Measurements from ENCODE around the gene CARD14.

Gene CARD14

DNA sequence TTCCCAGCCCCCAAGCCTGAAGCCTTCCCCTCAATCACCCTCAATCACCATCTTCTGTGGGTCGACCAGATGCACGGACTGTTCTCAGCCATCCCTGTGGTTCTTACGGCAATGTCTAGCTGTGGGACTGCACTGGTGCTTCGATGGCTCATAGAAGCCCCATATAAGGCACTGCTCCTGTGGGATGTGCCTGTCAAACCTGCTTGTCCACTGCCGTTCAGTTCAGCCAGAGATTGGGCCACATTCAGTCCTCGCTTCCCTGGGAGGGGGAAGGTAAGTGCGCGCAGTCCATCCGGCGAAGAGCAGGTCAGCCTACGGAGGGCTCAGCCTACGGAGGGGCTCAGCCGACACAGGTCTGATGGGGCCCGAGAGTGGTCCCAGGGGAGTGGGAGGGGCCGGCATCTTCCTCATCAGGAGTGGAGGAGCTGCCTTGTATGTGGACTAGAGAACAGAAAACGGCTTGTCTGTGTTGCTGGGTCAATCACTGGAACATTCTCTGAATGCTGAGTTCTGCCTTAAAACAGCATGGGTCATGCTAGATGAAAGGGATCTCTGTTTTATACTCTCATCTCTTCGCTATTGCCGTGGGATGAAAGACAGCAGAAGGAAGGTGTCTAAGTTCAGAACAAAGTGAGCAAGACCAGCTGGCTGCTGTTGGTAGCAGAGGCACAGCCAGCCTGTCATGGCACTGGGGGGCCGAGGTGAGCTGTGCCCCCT is at the start of gene CARD14:
Gene CARD14 (plus strand): TSS at position 247 of the 717 bp plus-strand sequence. CDS start 11,409 bp downstream, outside the sequence.
- no peak for DNase-seq

DNA sequence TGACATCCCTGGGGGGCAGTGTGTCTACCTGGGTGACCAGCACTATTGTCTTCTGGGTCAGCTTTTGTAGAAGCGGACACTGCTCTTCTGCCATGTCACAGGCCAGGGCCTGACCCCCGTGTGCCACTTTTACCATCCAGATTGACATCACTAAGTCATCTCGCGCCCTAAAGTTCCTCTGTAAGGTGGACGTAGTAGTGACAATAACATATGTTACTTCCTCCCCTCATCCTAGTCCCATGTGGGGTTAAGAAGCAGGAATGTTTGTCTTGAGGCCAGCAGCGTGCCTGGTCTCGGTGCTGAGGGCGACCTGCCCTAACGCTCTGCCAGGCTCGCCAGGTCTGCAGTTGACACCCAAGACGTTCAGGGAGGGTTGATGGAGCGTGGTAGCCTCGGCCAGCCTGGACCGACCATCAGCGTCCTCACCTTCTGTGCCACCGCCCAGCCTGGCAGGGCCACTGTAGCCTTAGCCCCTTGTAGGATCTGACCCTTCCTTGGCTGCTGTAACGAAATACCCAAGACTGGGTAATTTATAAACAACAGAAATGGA is 47.7 kb upstream of the CARD14 start:
- no peak for DNase-seq

DNA sequence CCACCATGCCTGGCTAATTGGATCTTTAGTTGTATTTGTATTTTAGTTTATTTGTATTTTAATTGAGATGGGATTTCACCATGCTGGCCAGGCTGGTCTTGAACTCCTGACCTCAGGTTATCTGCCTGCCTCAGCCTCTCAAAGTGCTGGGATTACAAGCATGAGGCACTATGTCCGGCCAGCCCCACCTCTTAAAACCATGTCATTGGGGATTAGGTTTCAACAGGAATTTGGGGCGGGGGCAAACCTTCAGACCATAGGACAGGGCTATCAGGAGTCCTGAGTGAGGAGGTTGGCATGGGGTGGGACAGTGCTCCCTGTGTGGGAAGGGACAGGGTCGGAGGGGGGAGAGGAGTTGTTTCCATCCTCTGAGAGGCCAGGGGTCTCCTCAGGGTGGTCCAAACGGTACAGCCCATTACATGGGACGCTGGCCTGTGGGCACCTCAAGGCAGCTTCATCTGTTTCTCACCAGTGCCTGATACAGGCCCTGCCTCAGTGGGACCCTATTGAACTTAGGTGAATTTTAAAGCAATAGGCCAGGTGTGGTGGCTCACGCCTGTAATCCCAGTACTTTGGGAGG is 46.8 kb upstream of the CARD14 start:
- no peak for DNase-seq

DNA sequence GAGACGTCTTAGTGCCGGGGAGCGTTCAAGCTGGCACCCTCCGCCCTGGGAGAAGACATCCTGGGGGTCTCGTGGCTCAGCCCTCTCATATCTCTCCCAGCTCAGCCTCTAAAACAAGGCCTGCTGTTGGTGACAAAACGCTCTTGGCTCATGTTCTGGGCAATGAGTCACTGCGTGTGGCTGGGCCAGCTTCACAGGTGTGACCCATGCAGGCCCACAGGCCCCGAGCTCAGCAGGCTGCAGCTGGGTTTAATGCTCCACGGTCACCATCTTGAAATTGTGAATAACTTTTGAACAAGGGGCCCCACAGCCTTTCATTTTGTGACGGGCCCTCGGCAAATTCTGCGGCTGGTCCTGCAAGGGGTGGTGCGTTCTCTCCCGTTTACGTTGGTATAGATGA is 46.0 kb upstream of the CARD14 start:
- no peak for DNase-seq

DNA sequence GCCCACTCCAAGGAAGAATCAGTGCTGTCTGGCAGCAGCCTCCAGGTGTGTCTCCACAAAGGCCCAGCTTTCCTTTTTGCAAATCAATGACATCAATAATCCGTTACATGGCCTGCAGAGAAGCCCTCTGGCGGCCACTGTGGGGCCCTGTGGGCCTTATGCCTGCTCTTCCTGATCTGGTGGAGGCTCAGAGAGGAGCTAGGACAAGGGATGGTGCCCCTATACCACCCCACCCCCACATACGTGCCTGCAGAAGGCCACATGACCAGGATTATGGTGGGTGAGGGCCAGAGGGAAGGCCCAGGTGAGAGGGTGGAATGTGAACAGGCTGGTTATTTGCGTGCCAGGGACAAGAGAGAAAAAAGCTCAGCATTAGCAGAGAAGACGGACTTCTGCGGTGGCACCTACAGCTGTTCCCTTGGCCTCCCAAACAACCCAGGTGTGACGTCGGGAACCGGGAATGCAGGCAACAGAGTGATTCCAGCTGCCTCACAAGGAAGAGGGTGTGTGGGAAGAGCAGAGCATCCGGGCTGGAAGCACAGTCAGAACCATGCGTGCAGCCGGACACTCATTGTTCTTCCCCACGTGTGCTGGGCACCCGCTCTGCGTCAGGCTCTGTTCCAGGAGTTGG is 45.4 kb upstream of the CARD14 start:
- DNase-seq, result no peak

DNA sequence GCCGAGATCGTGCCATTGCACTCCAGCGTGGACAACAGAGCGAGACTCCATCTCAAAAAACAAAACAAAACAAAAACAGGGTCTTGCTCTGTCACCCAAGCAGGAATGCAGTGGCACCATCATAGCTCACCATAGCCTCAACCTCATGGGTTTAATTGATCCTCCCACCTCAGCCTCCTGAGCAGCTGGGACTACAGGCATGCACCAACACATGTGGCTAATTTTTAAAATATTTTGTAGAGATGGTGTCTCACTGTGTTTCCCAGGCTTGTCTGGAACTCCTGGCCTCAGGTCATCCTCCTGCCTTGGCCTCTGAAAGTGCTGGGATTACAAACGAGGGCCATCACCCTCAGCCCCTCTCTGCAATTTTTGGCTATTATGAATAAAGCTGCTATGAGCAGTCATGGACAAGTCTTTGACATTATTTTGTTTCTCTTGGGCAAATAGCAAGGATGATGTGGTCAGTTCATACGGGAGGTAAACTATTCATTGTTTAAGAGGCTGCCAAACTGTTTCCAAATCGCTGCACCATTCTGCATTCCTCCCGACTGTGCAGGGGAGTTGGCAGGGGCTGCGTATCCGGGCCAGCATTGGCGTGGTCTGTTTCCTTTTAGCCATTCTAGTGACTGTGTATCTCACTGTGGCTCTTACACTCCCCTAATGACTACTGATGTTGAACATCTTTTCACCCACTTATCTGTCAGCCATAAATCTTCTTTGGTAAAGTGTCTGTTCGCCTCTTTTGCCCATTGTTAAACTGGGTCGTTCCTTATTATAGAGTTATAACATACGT is 44.0 kb upstream of the CARD14 start:
- DNase-seq, result no peak

DNA sequence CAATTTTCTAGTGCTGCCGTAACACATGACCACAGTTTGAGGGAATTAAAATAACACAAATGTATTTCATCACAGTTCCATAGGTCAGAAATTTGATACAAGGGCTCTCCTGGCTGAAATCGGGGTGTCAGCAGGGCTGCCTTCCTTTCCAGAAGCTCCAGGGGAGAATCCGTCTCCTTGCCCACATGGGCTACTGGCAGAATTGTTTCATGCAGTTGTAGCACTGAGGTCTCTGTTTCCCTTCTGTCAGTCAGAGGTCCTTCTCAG is 43.4 kb upstream of the CARD14 start:
- DNase-seq, result no peak

DNA sequence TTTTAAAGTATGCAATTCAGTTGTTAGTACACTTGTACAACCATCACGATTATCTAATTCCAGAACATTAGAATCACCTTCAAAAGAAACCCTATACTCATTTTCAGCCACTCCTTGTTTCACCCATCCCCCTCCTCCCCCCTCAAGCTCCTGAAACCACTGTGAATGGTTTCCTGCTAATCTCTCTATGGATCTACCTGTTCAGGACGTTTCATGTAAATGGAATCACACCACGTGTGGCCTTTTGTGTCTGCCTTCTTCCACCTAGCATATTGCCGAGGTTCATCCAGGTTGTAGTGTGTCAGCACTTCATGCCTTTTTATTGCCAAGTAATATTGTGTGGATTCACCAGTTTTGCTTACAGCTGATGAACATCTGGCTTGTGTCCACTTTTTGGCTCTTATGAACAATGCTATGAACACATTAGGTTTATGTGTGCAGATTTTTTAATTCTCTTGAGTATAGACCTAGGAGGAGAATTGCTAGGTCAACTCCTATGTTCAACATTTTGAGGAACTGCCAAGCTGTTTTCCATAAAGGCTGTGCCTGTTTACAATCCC is 40.7 kb upstream of the CARD14 start:
- DNase-seq, result no peak

DNA sequence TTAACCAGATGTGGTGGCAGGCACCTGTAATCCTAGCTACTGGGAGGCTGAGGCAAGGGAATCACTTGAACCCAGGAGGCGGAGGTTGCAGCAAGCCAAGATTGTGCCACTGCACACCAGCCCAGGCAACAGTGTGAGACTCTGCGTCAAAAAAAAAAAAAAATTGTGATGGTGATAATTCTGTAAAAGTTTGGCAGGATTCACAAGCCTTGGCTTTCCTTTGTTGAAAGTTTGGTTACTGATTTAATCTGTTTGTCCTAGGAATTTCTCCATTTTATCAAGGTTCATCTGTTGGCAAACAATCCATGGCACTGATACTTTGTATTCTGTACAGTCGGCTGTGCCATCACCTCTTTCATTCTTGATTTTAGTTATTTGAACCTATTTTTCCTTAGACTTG is 38.8 kb upstream of the CARD14 start:
- DNase-seq, result no peak

DNA sequence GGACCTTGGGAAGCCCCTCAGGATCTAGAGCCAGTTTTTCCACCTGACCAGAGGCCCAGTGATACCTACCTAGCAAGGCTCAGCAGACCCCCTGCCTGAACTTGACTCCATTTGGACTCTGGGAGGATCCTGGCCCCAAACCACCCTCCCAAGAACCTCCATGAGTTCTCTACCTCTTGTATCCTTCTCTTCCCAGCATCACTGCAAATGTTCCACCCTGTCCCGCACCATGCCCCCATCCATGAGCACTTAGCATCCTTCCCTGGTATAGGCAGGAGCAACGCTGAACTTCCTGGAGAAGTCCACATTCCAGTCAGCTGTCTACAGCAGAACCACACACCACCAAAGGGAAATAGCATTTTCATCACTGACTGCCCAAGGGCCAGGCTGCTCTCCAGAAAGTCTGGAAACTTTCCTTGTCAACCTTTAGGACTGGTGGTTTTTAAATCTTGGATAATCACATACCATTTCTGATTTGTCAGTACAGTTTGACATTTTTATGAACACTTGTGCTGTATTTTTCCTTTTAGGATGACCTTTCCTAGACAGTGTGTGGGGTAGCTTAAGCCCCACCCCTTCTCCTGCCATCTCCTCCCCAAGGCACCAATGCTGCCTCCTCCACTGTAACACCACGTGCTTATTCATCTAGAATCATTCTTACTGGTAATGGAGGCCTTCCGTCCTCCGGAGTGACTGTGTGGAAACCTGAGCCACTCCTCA is 36.8 kb upstream of the CARD14 start:
- no peak for DNase-seq

DNA sequence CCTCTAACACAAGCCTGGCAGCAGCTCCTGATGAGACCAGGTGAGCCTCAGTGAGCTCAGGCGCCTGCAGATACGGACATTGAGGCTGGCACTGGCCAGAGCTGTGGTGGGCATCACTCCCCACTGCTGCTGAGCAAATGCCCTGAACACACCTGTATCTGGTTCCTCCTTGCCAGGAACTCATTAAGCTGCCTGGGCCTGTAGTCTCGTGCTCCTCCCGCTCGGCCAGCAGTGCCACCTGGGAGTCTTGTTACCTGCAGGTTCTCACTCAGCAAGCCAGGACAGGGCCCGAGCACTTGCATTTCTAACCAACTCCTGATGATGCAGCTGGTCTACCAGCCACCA is 36.2 kb upstream of the CARD14 start:
- DNase-seq, result no peak

DNA sequence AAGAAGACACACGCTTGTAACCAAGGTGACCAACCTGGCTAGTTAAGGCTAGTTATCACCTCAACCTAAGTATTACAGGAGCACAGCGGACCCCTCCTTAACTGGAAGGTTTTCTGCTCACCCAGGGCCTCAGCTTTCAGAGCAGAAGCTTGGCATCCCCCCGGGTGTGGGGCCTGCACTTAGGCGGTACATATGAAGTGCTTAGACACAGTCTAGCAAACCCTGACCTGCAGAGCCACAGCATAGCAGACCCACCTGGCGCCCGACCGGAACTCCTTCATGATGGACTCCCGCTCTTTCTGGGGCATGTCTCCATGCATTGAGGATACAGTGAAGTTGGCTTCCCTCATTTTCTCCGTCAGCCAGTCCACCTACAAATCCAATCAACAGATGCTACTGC is 32.7 kb upstream of the CARD14 start:
- no peak for DNase-seq

DNA sequence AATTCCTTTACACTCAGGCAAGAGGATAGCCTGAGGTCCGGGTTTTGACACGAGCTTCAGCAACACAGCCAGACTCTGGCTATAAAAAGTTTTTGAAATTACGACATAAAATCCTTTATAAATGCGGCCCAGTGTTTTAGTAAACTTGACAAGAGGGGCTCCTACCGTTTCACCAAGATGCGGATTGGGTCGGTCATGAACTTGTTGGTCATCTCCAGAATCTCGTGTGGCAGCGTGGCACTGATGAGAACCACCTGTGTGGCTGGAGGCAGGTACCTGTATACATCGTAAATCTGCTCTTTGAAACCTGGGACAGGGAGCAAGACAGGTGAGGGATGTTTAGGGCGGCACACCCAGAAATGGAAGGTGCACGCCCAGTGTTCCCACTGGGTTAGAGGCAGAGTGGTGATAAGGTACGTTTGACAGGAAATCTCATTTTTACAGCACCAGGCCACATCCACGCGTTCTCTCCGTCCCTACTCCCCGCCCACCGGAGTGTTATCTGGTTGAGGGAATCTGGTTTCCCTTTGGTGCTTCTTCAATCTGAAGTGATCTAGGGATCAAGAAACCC is 30.9 kb upstream of the CARD14 start:
- DNase-seq, result no peak

DNA sequence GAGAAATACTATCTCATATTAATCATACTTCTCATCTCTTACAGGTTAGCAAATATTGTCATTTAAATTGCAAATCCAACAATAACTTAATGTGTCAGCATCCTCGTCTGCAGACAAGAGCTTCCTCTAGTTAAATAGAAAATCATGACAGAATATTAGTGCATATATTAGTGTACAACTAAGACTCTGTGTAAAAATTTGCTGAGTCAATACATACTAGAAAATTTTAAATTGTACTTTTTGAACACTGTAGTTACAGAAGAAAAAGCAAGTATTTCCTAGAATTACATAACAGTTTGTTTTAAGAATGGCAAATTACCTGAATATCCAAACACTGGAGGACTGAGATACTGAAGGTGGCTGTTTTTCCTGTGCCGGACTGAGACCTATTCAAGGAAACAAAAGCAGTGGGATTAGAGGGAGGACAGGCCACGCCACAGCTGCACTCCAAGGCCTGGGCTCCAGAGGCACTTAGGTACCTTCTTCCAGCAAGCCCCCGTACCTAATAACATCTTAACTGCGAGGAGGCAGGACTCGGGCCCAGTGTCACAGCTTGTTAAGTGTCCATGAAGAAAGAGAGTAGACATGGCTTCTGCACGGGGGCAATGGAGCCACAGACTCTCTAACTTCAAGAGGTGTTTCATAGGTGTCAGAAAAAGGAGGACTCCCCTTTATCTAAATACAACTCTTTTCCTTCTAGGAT is 28.2 kb upstream of the CARD14 start:
- no peak for DNase-seq

DNA sequence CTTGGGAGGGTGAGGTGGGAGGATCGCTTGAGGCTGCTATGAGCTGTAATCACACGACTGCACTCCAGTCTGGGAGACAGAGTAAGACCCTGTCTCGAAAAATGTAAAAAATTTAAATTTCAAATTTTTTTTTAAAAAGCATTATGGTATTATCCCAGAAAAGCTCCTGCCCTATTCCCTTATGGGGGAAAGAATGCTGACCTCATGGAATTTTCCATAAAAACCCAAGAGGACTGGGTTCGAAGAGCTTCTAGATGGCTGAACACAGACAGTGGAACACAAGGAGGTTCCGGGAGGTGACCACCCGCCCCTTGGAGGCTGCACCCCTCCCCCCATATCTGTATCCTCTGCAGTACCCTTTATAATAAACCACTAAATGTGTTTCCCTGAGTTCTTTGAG is 26.9 kb upstream of the CARD14 start:
- no peak for DNase-seq

DNA sequence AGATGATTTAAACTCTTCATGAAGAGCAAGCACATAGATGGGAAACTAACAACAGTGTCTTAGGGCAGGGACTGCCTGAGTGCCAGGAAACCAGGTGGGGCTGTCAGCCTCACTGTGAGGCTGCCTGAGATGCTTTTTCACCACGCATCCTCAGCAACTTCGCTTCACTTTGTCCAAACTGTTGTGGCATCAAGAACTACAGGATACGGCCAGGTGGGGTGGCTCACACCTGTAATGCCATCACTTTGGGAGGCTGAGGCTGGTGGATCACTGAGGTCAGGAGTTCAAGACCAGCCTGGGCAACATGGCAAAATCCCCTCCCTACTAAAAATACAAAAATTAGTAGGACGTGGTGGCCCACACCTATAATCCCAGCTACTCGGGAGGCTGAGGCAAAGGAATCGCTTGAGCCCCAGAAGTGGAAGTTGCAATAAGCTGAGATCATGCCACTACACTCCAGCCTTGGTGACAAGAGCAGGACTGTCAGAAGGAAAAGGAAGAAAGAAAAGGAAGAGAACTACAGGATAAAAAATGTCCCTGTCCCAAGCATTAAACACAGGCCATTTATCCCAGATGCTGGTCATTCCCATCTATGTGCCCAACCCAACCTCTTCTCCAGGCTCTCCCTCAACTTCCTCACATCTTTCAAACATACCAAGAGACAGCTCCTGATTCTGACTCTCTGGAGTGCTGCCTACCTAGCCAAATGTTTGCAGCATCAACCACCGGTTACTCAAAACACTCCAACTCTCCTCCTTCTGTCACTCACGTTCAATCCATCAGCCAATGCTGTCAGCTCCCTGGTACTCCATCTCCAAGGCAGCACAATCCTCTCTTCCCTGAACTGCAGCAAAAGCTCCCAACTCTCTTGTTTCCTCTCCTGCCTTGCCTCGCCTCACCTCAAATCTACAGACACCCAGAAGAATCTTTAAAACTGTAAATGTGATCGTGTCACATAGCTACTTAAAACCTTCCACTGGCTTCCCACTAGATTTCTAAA is 24.5 kb upstream of the CARD14 start:
- no peak for DNase-seq

DNA sequence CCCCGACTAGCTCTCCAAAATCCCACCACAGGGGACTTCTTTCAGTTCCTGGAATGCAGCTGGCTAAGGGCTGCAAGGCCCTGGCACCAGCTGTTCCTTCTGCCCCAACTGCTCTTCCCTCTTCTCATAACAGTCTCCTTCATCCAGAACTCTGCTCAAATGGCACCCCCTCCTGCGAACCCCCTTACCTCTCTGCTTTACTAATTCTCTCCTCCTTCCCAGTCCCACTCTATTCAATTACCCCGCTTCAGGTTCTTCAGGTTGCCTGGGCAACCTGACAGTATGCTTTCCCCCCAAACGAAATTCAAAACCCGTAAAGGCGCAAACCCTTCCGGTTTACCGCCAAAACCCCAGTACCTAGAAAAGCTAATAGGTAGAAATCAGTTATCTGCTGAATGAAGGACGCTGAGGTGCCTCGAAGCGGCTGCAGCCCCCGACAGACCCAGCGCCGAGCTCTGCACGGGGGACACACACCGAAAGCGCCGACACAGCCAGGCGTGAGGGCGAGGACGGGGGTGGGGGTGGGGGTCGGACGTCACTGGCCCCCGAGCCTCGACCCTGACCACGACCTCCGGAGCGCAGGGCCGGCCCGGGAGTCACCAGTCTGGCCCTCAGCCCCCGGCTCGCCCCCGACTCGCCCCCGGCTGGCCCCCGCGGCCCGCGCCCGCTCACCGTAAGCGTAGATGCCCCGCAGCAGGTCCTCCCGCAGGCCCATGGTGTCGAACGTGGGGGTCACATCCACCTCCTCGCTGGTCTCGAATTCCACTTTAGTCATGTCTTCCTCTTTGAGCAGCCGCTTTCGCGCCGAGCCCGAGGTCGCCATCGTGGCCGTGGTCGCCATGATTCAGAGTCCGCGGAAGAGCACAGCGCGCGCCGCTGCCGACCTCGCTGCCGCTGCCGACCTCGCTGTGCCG is 23.5 kb upstream of the CARD14 start:
- DNase-seq, result no peak

DNA sequence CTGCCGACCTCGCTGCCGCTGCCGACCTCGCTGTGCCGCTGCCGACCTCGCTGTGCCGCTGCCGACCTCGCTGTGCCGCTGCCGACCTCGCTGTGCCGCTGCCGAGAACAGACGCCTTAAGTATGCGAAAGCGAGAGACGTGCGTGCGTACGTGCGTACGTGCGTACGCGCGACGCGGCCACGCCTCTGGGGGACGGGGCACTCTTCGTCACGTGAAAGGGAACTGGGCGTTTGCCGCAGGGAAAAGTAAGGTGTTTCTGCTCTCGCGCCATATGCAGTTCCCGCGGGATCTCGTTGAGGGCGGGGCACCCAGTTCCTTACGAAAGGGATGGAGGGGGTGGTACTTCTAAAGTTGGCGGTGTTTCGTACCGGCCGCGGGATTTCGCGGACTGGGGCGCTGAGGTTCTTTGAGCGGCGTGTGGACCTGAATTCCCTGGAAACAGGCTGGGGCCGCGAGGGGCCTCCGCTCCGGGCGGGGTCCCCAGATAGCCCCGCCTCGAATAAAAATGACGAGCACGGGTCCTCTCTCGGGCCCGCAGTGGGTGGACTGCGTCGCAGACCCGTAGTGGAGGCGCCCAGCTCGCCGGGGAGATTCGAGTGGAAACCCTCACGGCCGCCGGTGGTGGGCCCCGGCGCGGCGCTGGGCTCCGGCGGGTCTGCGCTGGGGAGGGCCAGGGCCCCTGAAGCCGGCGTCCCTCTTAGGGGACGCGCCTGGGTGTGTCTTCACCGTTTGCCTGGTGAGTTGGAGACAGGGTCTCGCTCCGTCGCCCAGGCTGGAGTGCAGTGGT is 22.6 kb upstream of the CARD14 start, which contains the start of gene EIF4A3:
Gene EIF4A3 (minus strand): TSS at position 94 of the 788 bp plus-strand sequence. CDS start 167 bp downstream, outside the sequence.
- DNase-seq, result peak; percentile 99

Data from T1000 (cell line).